Measurements from ENCODE around the gene SUMO3.

SUMO3 gene

DNA sequence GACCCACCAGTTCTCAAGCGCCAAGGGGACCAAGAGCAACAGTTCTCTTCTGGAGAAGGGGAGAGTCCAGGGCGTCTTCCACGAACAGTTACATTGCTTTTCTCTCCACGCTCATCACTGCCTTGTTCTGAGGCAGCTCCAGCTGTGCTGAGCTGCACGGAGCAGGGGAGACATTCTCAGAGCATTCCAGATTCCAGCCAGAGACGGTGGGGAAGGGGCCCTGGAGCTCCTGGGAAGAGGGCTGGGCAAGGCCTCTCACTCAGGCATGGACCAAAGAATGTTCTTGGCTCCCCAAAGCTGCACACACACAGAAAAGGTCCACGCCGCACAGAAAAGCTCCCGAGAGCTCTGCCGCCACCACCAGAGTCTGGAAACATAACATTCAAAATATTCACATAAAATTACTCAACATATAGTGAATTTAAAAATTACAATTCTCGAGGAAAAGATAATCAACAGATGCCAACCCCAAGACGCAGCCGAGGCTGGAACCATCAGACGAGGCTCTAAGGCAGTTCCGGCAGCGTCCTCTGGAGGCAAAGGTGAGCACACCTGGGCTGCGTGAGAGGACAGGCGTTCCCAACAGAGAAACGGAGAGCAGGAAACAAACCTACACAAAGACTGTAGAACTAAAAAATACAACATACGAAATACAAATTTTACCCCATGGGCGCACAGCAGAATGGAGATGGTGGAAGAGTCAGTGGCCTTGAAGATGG is 56.7 kb downstream of the SUMO3 start:
- no peak for DNase-seq

DNA sequence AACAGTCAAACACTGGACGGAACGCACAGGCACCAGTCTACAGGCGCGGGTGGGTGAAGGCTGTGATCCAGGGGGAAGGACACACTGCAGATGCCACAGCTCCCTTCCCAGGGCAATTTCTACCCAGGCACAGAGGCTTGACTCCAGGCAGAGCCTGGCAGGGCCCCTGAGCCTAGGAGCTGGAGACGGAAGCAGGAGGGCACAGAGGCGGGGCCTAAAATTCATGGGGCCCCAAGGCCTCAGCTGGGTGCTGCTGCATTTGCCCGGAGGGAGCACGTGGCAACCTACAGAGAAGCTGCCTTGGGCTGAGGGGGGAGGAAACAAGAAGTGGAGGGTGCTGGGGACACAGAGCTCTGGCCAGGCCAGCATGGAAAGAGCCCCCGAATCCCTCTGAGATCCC is 57.5 kb downstream of the SUMO3 start:
- DNase-seq: no peak

DNA sequence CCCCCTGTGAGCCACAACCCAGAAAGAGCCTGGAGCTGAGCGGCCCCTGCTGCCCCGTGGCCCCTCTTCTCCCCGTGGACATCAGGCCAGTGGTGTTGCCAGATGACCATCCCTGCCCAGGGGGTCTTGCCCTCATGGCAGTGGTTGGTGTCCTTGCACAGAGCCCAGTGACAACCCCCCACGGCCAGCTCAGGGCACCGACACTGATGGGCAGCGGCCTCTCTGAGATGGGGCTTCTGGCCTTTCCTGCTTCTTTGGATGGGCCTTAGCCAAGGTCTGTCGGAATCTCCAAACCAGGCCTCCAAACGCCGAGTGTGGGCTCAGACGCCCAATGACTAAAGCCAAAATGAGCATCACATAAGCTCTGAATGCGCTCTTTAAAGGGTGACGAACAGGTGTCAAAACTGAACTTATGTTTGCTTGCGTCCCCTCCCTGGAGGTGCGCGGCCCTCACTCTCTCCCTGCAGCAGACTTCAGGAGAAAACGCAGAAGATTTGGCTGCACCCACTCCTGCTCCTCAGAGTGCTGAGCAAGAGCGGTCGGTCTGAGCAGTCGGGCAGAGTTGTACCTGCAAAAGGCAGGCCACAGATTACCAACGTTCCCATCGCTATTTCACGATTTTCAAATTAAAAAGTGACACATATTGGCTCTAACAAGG is 58.1 kb downstream of the SUMO3 start:
- DNase-seq: no peak

DNA sequence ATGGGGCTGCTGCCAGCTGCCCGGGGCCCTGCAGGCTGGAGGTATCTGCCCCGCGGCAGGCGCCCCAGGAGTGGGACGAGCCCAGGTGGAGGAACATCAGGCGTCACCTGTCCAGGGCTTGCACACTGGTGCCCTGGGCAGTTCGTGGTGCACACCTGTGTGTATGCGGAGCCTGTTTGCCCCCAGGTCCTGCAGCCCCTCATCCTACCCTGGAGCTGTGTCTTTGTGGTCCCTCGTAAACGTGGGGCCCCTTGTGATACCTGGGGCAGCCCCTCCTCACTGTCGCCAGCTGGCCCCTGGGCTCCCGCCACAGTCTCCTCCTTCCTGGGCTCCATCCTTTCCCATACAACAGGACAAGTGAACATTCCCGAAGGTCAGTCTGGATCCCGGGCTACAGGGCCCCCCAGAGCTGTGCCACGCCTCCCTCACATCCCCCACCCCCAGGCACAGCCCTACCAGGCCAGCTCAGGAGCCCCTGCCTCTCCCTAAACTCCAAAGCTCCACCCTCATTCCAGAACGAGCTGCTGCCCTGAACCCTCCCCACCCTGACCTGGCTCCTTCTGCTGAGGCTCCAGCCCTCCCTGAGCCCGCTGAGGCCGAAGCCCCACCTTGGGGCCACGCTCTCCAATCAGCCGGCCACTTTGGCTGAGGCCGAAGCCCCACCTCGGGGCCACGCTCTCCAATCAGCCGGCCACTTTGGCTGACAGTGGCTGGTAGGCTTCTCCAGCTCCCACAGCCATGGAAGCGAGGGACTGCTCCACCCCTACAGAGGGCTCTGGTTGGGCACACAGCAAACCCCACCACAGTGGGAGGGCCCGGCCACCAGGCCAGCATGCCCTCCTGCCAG is 58.9 kb downstream of the SUMO3 start:
- DNase-seq: no peak

DNA sequence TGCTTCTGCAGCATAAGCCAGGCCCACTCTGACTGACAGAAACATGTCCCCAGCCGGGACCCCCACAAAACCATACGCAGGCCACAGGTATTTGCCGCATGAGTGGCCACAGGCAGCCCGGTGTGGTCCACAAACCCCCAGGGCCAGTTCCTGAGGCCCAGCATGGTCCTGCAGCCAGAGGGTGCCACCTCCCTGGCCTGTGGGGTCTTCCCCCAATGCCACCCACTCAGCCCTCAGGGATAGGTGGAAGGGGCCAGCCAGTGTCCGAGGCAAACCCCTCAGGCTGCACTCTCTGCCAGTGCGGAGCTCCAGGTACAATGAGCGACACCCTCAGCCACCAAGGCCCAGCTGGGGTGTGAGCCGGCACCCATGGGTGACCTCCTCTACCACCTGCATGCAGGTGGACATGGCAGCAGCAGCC is 59.7 kb downstream of the SUMO3 start:
- DNase-seq: no peak

DNA sequence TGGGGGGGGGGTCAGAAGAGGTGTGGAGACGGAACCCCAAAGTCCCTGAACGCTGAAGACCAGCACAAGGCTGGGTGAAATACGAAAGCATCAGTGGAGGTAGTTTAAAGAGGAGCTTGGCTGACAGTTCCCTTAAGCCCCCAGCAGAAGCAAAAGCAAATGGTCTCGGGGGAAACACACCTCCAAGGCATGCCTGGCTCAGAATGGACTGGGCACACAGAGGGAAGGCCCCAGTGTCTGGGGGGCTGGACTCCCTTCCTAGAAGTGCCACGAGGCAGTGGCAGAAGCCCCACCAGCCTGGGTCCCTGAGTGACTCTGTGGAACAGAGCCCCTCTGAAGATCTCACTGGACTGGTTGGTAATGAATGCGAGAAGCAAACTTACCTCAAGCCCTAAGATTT is 60.1 kb downstream of the SUMO3 start:
- DNase-seq: no peak

DNA sequence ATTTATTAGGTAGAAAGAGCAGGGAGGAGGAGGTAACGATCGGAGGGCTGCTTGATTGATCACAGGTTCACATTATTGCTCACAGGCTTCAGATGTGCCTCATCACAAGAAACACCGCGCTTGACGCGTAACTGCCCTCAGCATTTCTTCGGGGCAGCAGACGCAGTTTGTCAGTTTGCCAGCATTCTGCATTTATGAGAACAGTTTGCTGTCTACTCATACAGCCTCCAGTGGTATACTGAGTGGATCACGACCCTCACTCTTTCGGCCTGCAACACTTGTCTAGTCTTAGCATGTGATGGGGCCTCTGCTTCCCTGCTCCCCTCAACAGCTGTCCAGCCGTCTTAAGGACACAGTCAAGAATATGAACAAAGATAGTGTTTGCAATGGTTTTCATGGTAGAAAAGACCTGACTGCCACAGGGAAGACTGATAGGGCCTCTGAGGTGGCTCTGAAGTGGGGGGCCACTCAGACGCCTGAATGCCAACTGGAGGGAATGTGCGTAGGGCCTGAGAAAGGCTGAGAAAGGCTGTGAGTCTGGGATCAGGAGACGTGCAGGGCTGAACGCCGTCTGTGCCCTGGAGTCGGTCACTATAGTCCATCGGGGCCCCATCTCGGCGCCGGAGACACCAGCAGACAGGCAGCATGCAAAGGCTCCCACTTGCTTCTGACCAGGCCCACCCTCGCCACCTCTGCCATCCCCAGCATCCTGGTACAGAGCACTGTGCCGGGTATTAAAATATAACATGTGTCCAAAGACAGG is 61.3 kb downstream of the SUMO3 start:
- DNase-seq: no peak
